H1 (cell line): ENCODE results near the gene GALNT6. TPM values are rescaled to one million over a fixed set of nuclear protein-coding genes. Genes with fewer than 3 reads are reported as not detected.

Source experiments
- FOSL1 ChIP-seq: IDR thresholded peaks from 2 replicates; pipeline ENCODE4 v1.6.1; 2011; ENCODE audit warnings: mild to moderate bottlenecking, low read depth, low read length, moderate library complexity; ENCODE audit not compliant: insufficient read depth
- KDM1A ChIP-seq: fragments of 200-600, 300-600 bp; sonication (generic); IDR thresholded peaks from 2 replicates; pipeline ENCODE4 v1.7.1; 2016; ENCODE audit warnings: mild to moderate bottlenecking, low read length, borderline replicate concordance
- KDM5A ChIP-seq: fragments of 200-600 bp; IDR thresholded peaks from 2 replicates; pipeline ENCODE4 v1.7.1; 2012; ENCODE audit warnings: mild to moderate bottlenecking, low read length, inconsistent platforms, mixed read lengths
- NANOG ChIP-seq: IDR thresholded peaks from 2 replicates; pipeline ENCODE4 v1.6.1; 2011; ENCODE audit warnings: low read length, low read depth, mild to moderate bottlenecking, inconsistent platforms; ENCODE audit not compliant: insufficient read depth, poor library complexity, severe bottlenecking
- POLR2AphosphoS5 ChIP-seq: IDR thresholded peaks from 2 replicates; pipeline ENCODE4 v1.6.1; 2011; ENCODE audit warnings: low read depth, low read length
- SP1 ChIP-seq: IDR thresholded peaks from 2 replicates; pipeline ENCODE4 v1.6.1; 2011; ENCODE audit warnings: low read depth, low read length
- TCF12 ChIP-seq: IDR thresholded peaks from 2 replicates; pipeline ENCODE4 v1.6.1; 2011; ENCODE audit warnings: low read depth, mild to moderate bottlenecking, low read length
- YY1 ChIP-seq: IDR thresholded peaks from 2 replicates; pipeline ENCODE4 v1.6.1; 2011; ENCODE audit warnings: low read depth, mild to moderate bottlenecking, low read length
- ZNF274 ChIP-seq: IDR thresholded peaks from 2 replicates; pipeline ENCODE4 v1.7.0; 2012; ENCODE audit warnings: low read length, borderline replicate concordance; ENCODE audit errors: extremely low read depth
- polyA plus RNA-seq, 7 experiments: library from polyadenylated mRNA; depleted of rRNA in 3 of 7; stranded (reverse) in 5 of 7; unstranded in 2 of 7; fragments of >200 nt in 5 of 7; fragments of 200-250 nt in 2 of 7; gene quantifications; 1 replicate in 5 of 7; 2 replicates in 1 of 7; 4 replicates in 1 of 7; pipeline versions ENCODE4 v1.2.1 to v1.2.3, GENCODE V29; 2011 to 2013; ENCODE audit warnings: missing spikeins in 2 of 7, mixed read lengths in 2 of 7
- total RNA-seq: library from RNA; stranded (reverse); fragmentation: NEBNext Ultra II Directional; extraction: Animal tissue kit (Norgen Biotek cat#: 25700); gene quantifications from 2 replicates; pipeline ENCODE4 v1.2.1, GENCODE V29; 2021
- TF ChIP-seq, protein P1 (sequence below): fragments of 300-600 bp; sonication (generic); IDR thresholded peaks from 2 replicates; pipeline ENCODE4 v1.7.1; 2012; ENCODE audit warnings: low read length, moderate library complexity, mild to moderate bottlenecking, inconsistent platforms; ENCODE audit not compliant: insufficient replicate concordance
- TF ChIP-seq, protein P2 (sequence below): IDR thresholded peaks from 2 replicates; pipeline ENCODE4 v1.6.1; 2012; ENCODE audit warnings: low read length, inconsistent platforms

The GALNT6 gene
- total and polyA plus RNA-seq, 2 of the 8 experiments (the other 6 are each of a cell fraction or from before 2014, with no cell fraction given), result 5.8 to 10.7 TPM

- TF ChIP-seq, protein P1, sequence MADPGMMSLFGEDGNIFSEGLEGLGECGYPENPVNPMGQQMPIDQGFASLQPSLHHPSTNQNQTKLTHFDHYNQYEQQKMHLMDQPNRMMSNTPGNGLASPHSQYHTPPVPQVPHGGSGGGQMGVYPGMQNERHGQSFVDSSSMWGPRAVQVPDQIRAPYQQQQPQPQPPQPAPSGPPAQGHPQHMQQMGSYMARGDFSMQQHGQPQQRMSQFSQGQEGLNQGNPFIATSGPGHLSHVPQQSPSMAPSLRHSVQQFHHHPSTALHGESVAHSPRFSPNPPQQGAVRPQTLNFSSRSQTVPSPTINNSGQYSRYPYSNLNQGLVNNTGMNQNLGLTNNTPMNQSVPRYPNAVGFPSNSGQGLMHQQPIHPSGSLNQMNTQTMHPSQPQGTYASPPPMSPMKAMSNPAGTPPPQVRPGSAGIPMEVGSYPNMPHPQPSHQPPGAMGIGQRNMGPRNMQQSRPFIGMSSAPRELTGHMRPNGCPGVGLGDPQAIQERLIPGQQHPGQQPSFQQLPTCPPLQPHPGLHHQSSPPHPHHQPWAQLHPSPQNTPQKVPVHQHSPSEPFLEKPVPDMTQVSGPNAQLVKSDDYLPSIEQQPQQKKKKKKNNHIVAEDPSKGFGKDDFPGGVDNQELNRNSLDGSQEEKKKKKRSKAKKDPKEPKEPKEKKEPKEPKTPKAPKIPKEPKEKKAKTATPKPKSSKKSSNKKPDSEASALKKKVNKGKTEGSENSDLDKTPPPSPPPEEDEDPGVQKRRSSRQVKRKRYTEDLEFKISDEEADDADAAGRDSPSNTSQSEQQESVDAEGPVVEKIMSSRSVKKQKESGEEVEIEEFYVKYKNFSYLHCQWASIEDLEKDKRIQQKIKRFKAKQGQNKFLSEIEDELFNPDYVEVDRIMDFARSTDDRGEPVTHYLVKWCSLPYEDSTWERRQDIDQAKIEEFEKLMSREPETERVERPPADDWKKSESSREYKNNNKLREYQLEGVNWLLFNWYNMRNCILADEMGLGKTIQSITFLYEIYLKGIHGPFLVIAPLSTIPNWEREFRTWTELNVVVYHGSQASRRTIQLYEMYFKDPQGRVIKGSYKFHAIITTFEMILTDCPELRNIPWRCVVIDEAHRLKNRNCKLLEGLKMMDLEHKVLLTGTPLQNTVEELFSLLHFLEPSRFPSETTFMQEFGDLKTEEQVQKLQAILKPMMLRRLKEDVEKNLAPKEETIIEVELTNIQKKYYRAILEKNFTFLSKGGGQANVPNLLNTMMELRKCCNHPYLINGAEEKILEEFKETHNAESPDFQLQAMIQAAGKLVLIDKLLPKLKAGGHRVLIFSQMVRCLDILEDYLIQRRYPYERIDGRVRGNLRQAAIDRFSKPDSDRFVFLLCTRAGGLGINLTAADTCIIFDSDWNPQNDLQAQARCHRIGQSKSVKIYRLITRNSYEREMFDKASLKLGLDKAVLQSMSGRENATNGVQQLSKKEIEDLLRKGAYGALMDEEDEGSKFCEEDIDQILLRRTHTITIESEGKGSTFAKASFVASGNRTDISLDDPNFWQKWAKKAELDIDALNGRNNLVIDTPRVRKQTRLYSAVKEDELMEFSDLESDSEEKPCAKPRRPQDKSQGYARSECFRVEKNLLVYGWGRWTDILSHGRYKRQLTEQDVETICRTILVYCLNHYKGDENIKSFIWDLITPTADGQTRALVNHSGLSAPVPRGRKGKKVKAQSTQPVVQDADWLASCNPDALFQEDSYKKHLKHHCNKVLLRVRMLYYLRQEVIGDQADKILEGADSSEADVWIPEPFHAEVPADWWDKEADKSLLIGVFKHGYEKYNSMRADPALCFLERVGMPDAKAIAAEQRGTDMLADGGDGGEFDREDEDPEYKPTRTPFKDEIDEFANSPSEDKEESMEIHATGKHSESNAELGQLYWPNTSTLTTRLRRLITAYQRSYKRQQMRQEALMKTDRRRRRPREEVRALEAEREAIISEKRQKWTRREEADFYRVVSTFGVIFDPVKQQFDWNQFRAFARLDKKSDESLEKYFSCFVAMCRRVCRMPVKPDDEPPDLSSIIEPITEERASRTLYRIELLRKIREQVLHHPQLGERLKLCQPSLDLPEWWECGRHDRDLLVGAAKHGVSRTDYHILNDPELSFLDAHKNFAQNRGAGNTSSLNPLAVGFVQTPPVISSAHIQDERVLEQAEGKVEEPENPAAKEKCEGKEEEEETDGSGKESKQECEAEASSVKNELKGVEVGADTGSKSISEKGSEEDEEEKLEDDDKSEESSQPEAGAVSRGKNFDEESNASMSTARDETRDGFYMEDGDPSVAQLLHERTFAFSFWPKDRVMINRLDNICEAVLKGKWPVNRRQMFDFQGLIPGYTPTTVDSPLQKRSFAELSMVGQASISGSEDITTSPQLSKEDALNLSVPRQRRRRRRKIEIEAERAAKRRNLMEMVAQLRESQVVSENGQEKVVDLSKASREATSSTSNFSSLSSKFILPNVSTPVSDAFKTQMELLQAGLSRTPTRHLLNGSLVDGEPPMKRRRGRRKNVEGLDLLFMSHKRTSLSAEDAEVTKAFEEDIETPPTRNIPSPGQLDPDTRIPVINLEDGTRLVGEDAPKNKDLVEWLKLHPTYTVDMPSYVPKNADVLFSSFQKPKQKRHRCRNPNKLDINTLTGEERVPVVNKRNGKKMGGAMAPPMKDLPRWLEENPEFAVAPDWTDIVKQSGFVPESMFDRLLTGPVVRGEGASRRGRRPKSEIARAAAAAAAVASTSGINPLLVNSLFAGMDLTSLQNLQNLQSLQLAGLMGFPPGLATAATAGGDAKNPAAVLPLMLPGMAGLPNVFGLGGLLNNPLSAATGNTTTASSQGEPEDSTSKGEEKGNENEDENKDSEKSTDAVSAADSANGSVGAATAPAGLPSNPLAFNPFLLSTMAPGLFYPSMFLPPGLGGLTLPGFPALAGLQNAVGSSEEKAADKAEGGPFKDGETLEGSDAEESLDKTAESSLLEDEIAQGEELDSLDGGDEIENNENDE, result no peak
- TF ChIP-seq, protein P2, sequence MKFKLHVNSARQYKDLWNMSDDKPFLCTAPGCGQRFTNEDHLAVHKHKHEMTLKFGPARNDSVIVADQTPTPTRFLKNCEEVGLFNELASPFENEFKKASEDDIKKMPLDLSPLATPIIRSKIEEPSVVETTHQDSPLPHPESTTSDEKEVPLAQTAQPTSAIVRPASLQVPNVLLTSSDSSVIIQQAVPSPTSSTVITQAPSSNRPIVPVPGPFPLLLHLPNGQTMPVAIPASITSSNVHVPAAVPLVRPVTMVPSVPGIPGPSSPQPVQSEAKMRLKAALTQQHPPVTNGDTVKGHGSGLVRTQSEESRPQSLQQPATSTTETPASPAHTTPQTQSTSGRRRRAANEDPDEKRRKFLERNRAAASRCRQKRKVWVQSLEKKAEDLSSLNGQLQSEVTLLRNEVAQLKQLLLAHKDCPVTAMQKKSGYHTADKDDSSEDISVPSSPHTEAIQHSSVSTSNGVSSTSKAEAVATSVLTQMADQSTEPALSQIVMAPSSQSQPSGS, result no peak
- TF ChIP-seq KDM5A (no peak), FOSL1 (no peak), SP1 (no peak), KDM1A (no peak), YY1 (no peak), TCF12 (no peak), NANOG (no peak), POLR2AphosphoS5 (no peak), ZNF274 (no peak)
These were observed 12.5 kb upstream of the GALNT6 start (continued) for GRCh38 chr12:51403681-51404136.
